H1 (cell line): ENCODE data around the gene MAPK14. TPM values are rescaled to one million over a fixed set of nuclear protein-coding genes. Genes with fewer than 3 reads are reported as not detected.

Experiments
- CTCF ChIA-PET: fragments of 300-600 bp; sonication (Branson Sonifier 250); formaldehyde crosslinking; loops from one replicate; lab custom pipeline; 2021; ENCODE audit not compliant: partially characterized antibody; lab: Charles Lee
- POLR2A ChIA-PET: fragments of 300-600 bp; sonication (Branson Sonifier 250); formaldehyde crosslinking; loops from one replicate; lab custom pipeline; 2021; ENCODE audit warnings: inconsistent platforms; ENCODE audit not compliant: partially characterized antibody; lab: Charles Lee
- DNase-seq, 2 experiments: peaks; one replicate each; pipeline versions ENCODE4 v3.0.0 to v3.0.0-alpha.2; 2010 to 2022; ENCODE audit warnings: low spot score in 2 of 2, low read depth in 1 of 2, mixed read lengths in 1 of 2
- FAIRE-seq: peaks from 2 replicates; lab custom pipeline; 2011; peaks lifted over from hg19 to GRCh38; lab: Jason Lieb, UNC
- H2AFZ ChIP-seq: 2 replicates; pipeline ENCODE4 v1.8.1; 2012; ENCODE audit warnings: low read length, inconsistent platforms
- H2AK5ac ChIP-seq: 2 replicates; pipeline ENCODE4 v1.6.1; 2013; ENCODE audit warnings: low read depth, low read length
- H2BK120ac ChIP-seq: replicated peaks from 2 replicates; pipeline ENCODE3; 2013; ENCODE audit warnings: low read depth, low read length, inconsistent platforms
- H2BK12ac ChIP-seq: 2 replicates; pipeline ENCODE4 v1.6.1; 2013; ENCODE audit warnings: low read depth, low read length
- H2BK15ac ChIP-seq: 2 replicates; pipeline ENCODE4 v1.6.1; 2013; ENCODE audit warnings: low read length
- H2BK20ac ChIP-seq: 2 replicates; pipeline ENCODE4 v1.6.1; 2013; ENCODE audit warnings: low read length
- H2BK5ac ChIP-seq: 2 replicates; pipeline ENCODE4 v1.6.1; 2013; ENCODE audit warnings: low read depth, low read length
- H3K14ac ChIP-seq: 2 replicates; pipeline ENCODE4 v1.6.1; 2013; ENCODE audit warnings: inconsistent platforms; ENCODE audit not compliant: insufficient read length
- H3K18ac ChIP-seq: 2 replicates; pipeline ENCODE4 v1.6.1; 2013; ENCODE audit warnings: low read length; ENCODE audit errors: extremely low read depth
- H3K23ac ChIP-seq: 2 replicates; pipeline ENCODE4 v1.6.1; 2013; ENCODE audit warnings: inconsistent platforms; ENCODE audit not compliant: insufficient read length
- H3K23me2 ChIP-seq: 2 replicates; pipeline ENCODE4 v1.6.1; 2013; ENCODE audit warnings: low read depth, low read length
- H3K27ac ChIP-seq: 2 replicates; pipeline ENCODE4 v1.6.1; 2011; ENCODE audit warnings: low read depth, low read length, inconsistent platforms
- H3K27me3 ChIP-seq, 4 experiments: replicated peaks in 1 of 4; 1 replicate in 1 of 4; 2 replicates in 3 of 4; pipeline versions ENCODE4 v1.6.1 to v1.8.1; 2011 to 2013; ENCODE audit warnings: low read length in 3 of 4, mild to moderate bottlenecking in 3 of 4, inconsistent platforms in 2 of 4, mixed read lengths in 2 of 4, moderate library complexity in 1 of 4; ENCODE audit not compliant: control insufficient read depth in 3 of 4, insufficient read depth in 3 of 4; ENCODE audit errors: extremely low read depth in 1 of 4
- H3K36me3 ChIP-seq, 4 experiments: 2 replicates each; pipeline versions ENCODE4 v1.6.1 to v1.8.1; 2011 to 2013; ENCODE audit warnings: mild to moderate bottlenecking in 4 of 4, low read length in 3 of 4, moderate library complexity in 2 of 4, control low read depth in 1 of 4, inconsistent platforms in 1 of 4; ENCODE audit not compliant: insufficient read depth in 4 of 4, control insufficient read depth in 2 of 4
- H3K4ac ChIP-seq: replicated peaks from 2 replicates; pipeline ENCODE3; 2013; ENCODE audit warnings: low read length, low read depth, mixed read lengths, inconsistent platforms; ENCODE audit not compliant: insufficient read length
- H3K4me1 ChIP-seq, 4 experiments: replicated peaks in 1 of 4; 1 replicate in 1 of 4; 2 replicates in 3 of 4; pipeline versions ENCODE4 v1.6.1 to v1.8.1; 2011 to 2013; ENCODE audit warnings: low read length in 3 of 4, inconsistent platforms in 2 of 4, mixed read lengths in 1 of 4; ENCODE audit not compliant: insufficient read depth in 4 of 4, control insufficient read depth in 3 of 4
- H3K4me2 ChIP-seq, 2 experiments: 2 replicates each; pipeline versions ENCODE4 v1.6.1 to v1.8.1; 2011 to 2013; ENCODE audit warnings: low read depth in 2 of 2, low read length in 2 of 2, control low read depth in 1 of 2, inconsistent platforms in 1 of 2, mild to moderate bottlenecking in 1 of 2; ENCODE audit not compliant: insufficient read depth in 1 of 2
- H3K4me3 ChIP-seq, 4 experiments: fragments of 200-600, 300-600 bp in 1 of 4; sonication (generic), shearing (Covaris generic), sonication (Bioruptor Twin) in 1 of 4; 2 replicates each; pipeline versions ENCODE4 v1.5.1 to v1.8.1; 2011 to 2016; ENCODE audit warnings: low read length in 4 of 4, low read depth in 3 of 4, control low read depth in 2 of 4, inconsistent platforms in 2 of 4, mild to moderate bottlenecking in 2 of 4, mixed read lengths in 1 of 4, moderate library complexity in 1 of 4; ENCODE audit not compliant: insufficient read depth in 2 of 4; ENCODE audit errors: extremely low read depth in 1 of 4
- H3K56ac ChIP-seq: replicated peaks from 2 replicates; pipeline ENCODE3; 2013; ENCODE audit warnings: low read depth, mild to moderate bottlenecking, mixed read lengths, low read length, inconsistent platforms; ENCODE audit not compliant: insufficient read length
- H3K79me1 ChIP-seq: 2 replicates; pipeline ENCODE4 v1.6.1; 2013; ENCODE audit warnings: low read depth, low read length, control low read depth
- H3K79me2 ChIP-seq, 2 experiments: 2 replicates each; pipeline versions ENCODE4 v1.6.1 to v1.8.1; 2012 to 2013; ENCODE audit warnings: low read length in 2 of 2, mild to moderate bottlenecking in 2 of 2, inconsistent platforms in 1 of 2; ENCODE audit not compliant: insufficient read depth in 2 of 2, control insufficient read depth in 1 of 2
- H3K9ac ChIP-seq, 4 experiments: replicated peaks in 1 of 4; 1 replicate in 1 of 4; 2 replicates in 3 of 4; pipeline versions ENCODE4 v1.6.1 to v1.8.1; 2011 to 2013; ENCODE audit warnings: low read depth in 3 of 4, low read length in 3 of 4, control low read depth in 2 of 4, mild to moderate bottlenecking in 2 of 4, moderate library complexity in 2 of 4, inconsistent platforms in 1 of 4; ENCODE audit errors: extremely low read depth in 1 of 4
- H3K9me3 ChIP-seq, 2 experiments: 2 replicates each; pipeline versions ENCODE4 v1.6.1 to v1.8.1; 2012 to 2013; ENCODE audit warnings: mild to moderate bottlenecking in 2 of 2, moderate library complexity in 2 of 2, control low read depth in 1 of 2, inconsistent platforms in 1 of 2, low read depth in 1 of 2, low read length in 1 of 2, mixed read lengths in 1 of 2; ENCODE audit not compliant: insufficient read depth in 2 of 2
- H4K20me1 ChIP-seq, 2 experiments: replicated peaks in 1 of 2; 2 replicates each; pipeline versions ENCODE3 to v1.8.1; 2011 to 2013; ENCODE audit warnings: inconsistent platforms in 2 of 2, low read length in 2 of 2, mild to moderate bottlenecking in 1 of 2; ENCODE audit not compliant: insufficient read depth in 2 of 2, control insufficient read depth in 1 of 2
- H4K5ac ChIP-seq: 2 replicates; pipeline ENCODE4 v1.6.1; 2013; ENCODE audit warnings: low read length, low read depth, mixed read lengths, inconsistent platforms; ENCODE audit not compliant: insufficient read length
- H4K8ac ChIP-seq: 2 replicates; pipeline ENCODE4 v1.8.0; 2013; ENCODE audit warnings: mild to moderate bottlenecking, moderate library complexity, low read length, inconsistent platforms; ENCODE audit not compliant: insufficient read depth; ENCODE audit errors: extremely low read depth
- H4K91ac ChIP-seq: replicated peaks from 2 replicates; pipeline ENCODE3; 2013; ENCODE audit warnings: low read length, mixed read lengths, inconsistent platforms; ENCODE audit not compliant: insufficient read length
- ASH2L ChIP-seq: fragments of 200-600, 300-600 bp; sonication (generic); IDR thresholded peaks from one replicate; pipeline ENCODE4 v1.7.1; 2017; ENCODE audit warnings: low read length
- CTBP2 ChIP-seq: IDR thresholded peaks from 2 replicates; pipeline ENCODE4 v1.7.0; 2011; ENCODE audit warnings: borderline replicate concordance, mild to moderate bottlenecking, moderate library complexity, mixed read lengths, low read length; ENCODE audit not compliant: insufficient read depth, insufficient read length
- KDM4A ChIP-seq: IDR thresholded peaks from one replicate; pipeline ENCODE4 v1.7.1; 2012; ENCODE audit warnings: low read depth, mild to moderate bottlenecking, moderate library complexity, low read length, inconsistent platforms; ENCODE audit not compliant: severe bottlenecking
- PHF8 ChIP-seq: fragments of 200-600 bp; sonication (generic); conservative IDR thresholded peaks from 2 replicates; pipeline ENCODE4 v1.7.1; 2012; ENCODE audit warnings: low read depth, mild to moderate bottlenecking, inconsistent platforms, low read length, moderate library complexity
- ZNF274 ChIP-seq: IDR thresholded peaks from 2 replicates; pipeline ENCODE4 v1.7.0; 2012; ENCODE audit warnings: low read length, borderline replicate concordance; ENCODE audit errors: extremely low read depth
- WGBS, 2 experiments: shearing (Covaris generic) in 1 of 2; methylation state at CpG; one replicate each; pipeline versions ENCODE4 v1.1.6 to v1.1.7; 2013 to 2015; ENCODE audit warnings: low lambda C conversion rate in 2 of 2, mixed read lengths in 2 of 2, inconsistent platforms in 1 of 2, low coverage in 1 of 2, missing lambda C conversion rate in 1 of 2; ENCODE audit not compliant: insufficient replicate concordance in 2 of 2, insufficient coverage in 1 of 2, insufficient read length in 1 of 2; ENCODE audit errors: extremely low coverage in 1 of 2, missing lambda C conversion rate in 1 of 2; 5-methylcytosine and 5-hydroxymethylcytosine counted together
- polyA plus RNA-seq, 7 experiments: library from polyadenylated mRNA; depleted of rRNA in 3 of 7; stranded (reverse) in 5 of 7; unstranded in 2 of 7; fragments of >200 nt in 5 of 7; fragments of 200-250 nt in 2 of 7; gene quantifications; 1 replicate in 5 of 7; 2 replicates in 1 of 7; 4 replicates in 1 of 7; pipeline versions ENCODE4 v1.2.1 to v1.2.3, GENCODE V29; 2011 to 2013; ENCODE audit warnings: missing spikeins in 2 of 7, mixed read lengths in 2 of 7
- total RNA-seq: library from RNA; stranded (reverse); fragmentation: NEBNext Ultra II Directional; extraction: Animal tissue kit (Norgen Biotek cat#: 25700); gene quantifications from 2 replicates; pipeline ENCODE4 v1.2.1, GENCODE V29; 2021
- TF ChIP-seq, protein P1 (sequence below): IDR thresholded peaks from 2 replicates; pipeline ENCODE4 v1.6.1; 2012; ENCODE audit warnings: inconsistent platforms
- TF ChIP-seq, protein P2 (sequence below): IDR thresholded peaks from 2 replicates; pipeline ENCODE4 v1.6.1; 2012; ENCODE audit warnings: inconsistent platforms

MAPK14 gene
- total and polyA plus RNA-seq, 2 of the 8 experiments (the other 6 are each of a cell fraction or from before 2014, with no cell fraction given): 18.1 to 39.3 TPM

DNA sequence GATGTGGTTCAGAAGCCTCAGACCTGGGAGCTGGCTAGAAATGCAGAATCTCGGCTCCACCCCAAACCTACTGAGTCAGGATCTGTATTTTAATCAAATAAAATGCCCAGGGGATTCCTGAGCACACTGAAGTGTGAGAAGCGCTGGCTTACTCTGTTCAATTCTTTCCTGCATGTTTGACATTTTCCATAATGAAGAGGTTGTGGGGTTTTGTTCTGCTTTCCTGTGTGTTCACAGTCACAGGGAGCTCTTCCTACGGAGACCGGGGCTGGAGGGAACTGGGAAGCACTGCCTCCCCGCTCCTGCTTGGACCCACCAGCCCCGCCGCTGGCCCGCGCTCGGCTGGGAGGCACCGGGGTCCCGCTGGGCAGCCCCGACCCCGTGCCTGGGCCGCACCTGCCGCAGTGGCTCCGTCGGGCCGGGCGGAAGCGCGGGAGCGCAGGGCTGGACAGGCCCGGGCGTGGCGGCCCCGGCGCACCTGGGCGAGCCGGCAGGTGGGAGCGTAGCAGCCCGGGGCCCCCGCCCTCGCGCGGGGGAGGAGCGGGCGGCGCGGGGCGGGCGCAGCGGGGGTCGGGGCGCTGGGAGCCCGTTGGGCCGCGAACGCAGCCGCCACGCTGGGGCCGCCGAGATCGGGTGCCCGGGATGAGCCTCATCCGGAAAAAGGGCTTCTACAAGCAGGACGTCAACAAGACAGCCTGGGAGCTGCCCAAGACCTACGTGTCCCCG is 102.5 kb downstream of the MAPK14 start, which contains the start of gene MAPK13:
Gene MAPK13, plus strand, starts transcription at position 573 of the 726 bp plus-strand sequence. Its CDS starts 70 bp downstream, at position 643.
- 5% methylated on average over 32 of the region's 59 CpGs; no CpG with 5 or more reads in 1 of the 2 experiments for WGBS, 2 experiments
- peak within 1 kb of the TSS; percentile 59; the same call in 1 of the 2 replicates for H4K8ac ChIP-seq
- peak within 1 kb of the TSS; percentile 47 for H3K56ac ChIP-seq
- no peaks in the 10 kb centered on the region for H4K20me1 ChIP-seq
- peak within 1 kb of the TSS; percentile 86 to 89 for H3K4me2 ChIP-seq
- H3K4me3 ChIP-seq: peak within 1 kb of the TSS; percentile 43 to 59 (median 48)
- peak in 1 of 2 experiments; percentile 70 for DNase-seq
- H2AFZ ChIP-seq: peak within 1 kb of the TSS; percentile 86; the same call in 1 of the 2 replicates
- peak within 1 kb of the TSS; percentile 23 for H4K5ac ChIP-seq
- peaks cover 7 to 18% (median 15%) of the 10 kb centered on the region in 4 experiments for H3K4me1 ChIP-seq
- peak within 1 kb of the TSS; percentile 50 for H4K91ac ChIP-seq
- peaks cover 9% of the 10 kb centered on the region; the same call in 1 of the 2 replicates for H3K23me2 ChIP-seq
- H3K27me3 ChIP-seq: peaks cover 0 to 10% (median 3%) of the 10 kb centered on the region in 4 experiments; a peak in 4 of 7 replicates
- peak within 1 kb of the TSS; percentile 30; the same call in 1 of the 2 replicates for H3K27ac ChIP-seq
- peak within 1 kb of the TSS; percentile 92; the same call in 1 of the 2 replicates for H2BK12ac ChIP-seq
- H2BK15ac ChIP-seq: peak within 1 kb of the TSS; percentile 10; the same call in 1 of the 2 replicates
- H3K79me2 ChIP-seq: no peaks in the 10 kb centered on the region
- no peaks in the 10 kb centered on the region for H3K36me3 ChIP-seq
- H2BK5ac ChIP-seq: peak within 1 kb of the TSS; percentile 81; the same call in 1 of the 2 replicates
- peak within 1 kb of the TSS; percentile 95 for H3K18ac ChIP-seq
- H3K9me3 ChIP-seq: no peaks in the 10 kb centered on the region
- CTCF ChIA-PET: interaction anchor here (1.0 to 3.0 kb wide), 5 partner anchors 10 to 68 kb away, joined by 3 to 19 read pairs (median 5); no protein-coding TSS in a partner anchor
- no peak within 1 kb of the TSS for H3K14ac ChIP-seq
- H3K79me1 ChIP-seq: no peaks in the 10 kb centered on the region; the same call in 1 of the 2 replicates
- H2AK5ac ChIP-seq: no peak within 1 kb of the TSS
- peak within 1 kb of the TSS; percentile 44 for H3K4ac ChIP-seq
- peak within 1 kb of the TSS in 3 of 4 experiments; percentile 7 to 42 (median 25); a peak in 2 of 7 replicates for H3K9ac ChIP-seq
- peak within 1 kb of the TSS; percentile 3; the same call in 1 of the 2 replicates for H2BK20ac ChIP-seq
- peak within 1 kb of the TSS; percentile 74 for H2BK120ac ChIP-seq
- TF ChIP-seq, protein P1, sequence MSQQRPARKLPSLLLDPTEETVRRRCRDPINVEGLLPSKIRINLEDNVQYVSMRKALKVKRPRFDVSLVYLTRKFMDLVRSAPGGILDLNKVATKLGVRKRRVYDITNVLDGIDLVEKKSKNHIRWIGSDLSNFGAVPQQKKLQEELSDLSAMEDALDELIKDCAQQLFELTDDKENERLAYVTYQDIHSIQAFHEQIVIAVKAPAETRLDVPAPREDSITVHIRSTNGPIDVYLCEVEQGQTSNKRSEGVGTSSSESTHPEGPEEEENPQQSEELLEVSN: peak; percentile 78
- TF ChIP-seq PHF8: 0 out of 2 replicates have a peak, but pooled peaks have one; percentile 27
- TF ChIP-seq CTBP2: no peak
- TF ChIP-seq, protein P2, sequence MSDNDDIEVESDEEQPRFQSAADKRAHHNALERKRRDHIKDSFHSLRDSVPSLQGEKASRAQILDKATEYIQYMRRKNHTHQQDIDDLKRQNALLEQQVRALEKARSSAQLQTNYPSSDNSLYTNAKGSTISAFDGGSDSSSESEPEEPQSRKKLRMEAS: peak; percentile 78
- no peak for TF ChIP-seq ZNF274
- no peak for TF ChIP-seq ASH2L
- peak; percentile 20 for TF ChIP-seq KDM4A
- TF ChIP-seq, all 59 proteins: peak for 4
- no peak within 1 kb of the TSS for H3K23ac ChIP-seq
- no peak for FAIRE-seq
- POLR2A ChIA-PET: interaction anchor here (0.7 to 1.8 kb wide), 4 partner anchors 9 to 67 kb away, joined by 3 to 10 read pairs (median 4); no protein-coding TSS in a partner anchor
